Fibroblast of the aortic adventitia (primary cell): Measurements from ENCODE around the gene NKAIN1. TPM values are rescaled to one million over a fixed set of nuclear protein-coding genes. Genes with fewer than 3 reads are reported as not detected.
"Not testable (repeated sequence)": the region's sequence is repeated elsewhere in the genome, so short reads cannot be mapped to it uniquely, and the experiment has no call there.

ENCODE experiments used
- DNase-seq: peaks from one replicate; pipeline ENCODE4 v3.0.0-alpha.2; 2010; ENCODE audit warnings: low read depth
- H3K4me3 ChIP-seq: 2 replicates; pipeline ENCODE4 v1.5.1; 2011; ENCODE audit warnings: low read depth, mild to moderate bottlenecking, control low read depth, low read length, moderate library complexity
- CTCF ChIP-seq: IDR thresholded peaks from 2 replicates; pipeline ENCODE4 v1.5.1; 2011; ENCODE audit warnings: mild to moderate bottlenecking, low read length, control low read depth, inconsistent platforms; ENCODE audit not compliant: insufficient read depth
- total RNA-seq: library from RNA; depleted of rRNA; stranded (reverse); fragments of >200 nt; gene quantifications from 2 replicates; pipeline ENCODE4 v1.2.3, GENCODE V29; 2012; ENCODE audit warnings: low replicate concordance

The NKAIN1 gene
- total RNA-seq, 1 donor: 0.36 TPM

DNA sequence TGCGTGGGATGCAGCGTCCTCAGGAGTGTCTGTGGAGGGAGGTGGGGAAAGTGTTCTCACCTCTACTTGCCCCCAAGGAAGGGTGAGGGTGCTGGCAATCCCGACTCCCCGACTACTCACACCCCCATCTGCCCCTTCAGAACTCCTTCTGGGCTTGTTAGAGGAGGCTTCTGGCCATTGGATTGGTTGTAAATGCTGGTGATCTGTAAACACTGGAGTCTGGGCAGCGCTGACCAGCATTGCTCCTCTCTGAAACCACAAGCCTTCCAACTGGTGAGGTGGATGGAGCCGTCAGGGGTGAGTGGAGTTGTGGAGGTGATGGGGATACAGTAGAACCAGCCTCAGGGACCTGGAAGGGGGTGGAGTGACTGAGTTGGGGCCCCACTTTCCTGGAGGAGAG lies 59.3 kb downstream of the NKAIN1 start:
- DNase-seq: no peak
- no peak overlapping the region for H3K4me3 ChIP-seq
- no peak for TF ChIP-seq CTCF

GRCh38 chr1:31176291-31176690 lies 63.4 kb downstream of the NKAIN1 start:
- not testable (repeated sequence) for H3K4me3 ChIP-seq, DNase-seq

DNA sequence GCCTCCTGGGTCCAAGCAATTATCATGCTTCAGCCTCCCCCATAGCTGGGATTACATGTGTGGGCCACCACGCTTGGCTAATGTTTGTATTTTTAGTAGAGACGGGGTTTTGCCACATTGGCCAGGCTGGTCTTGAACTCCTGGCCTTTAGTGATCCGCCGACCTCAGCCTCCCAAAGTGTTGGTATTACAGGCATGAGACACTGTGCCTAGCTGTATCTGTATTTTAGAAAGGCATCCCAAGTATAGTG lies 69.3 kb downstream of the NKAIN1 start:
- no peak for DNase-seq
- H3K4me3 ChIP-seq: no peak overlapping the region
- no peak for TF ChIP-seq CTCF

GRCh38 chr1:31166462-31166861 lies 73.2 kb downstream of the NKAIN1 start:
- H3K4me3 ChIP-seq: no peak overlapping the region
- TF ChIP-seq CTCF: no peak
- DNase-seq: no peak

DNA sequence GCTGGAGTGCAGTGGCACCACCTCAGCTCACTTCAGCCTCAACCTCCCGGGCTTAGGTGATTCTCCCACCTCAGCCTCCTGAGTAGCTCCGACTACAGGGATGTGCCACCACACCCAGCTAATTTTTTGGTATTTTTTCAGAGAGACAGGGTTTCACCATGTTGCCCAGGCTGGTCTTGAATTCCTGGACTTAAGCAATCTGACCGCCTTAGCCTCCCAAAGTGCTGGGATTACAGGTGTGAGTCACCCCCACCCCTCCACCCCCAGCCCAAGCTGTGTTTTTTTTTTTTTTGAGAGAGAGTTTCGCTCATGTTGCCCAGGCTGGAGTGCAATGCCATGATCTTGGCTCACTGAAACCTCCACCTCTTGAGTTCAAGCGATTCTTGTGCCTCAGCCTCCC lies 75.4 kb downstream of the NKAIN1 start:
- no peak overlapping the region for H3K4me3 ChIP-seq
- TF ChIP-seq CTCF: no peak
- DNase-seq: no peak

- DNase-seq: no peak
- no peak for TF ChIP-seq CTCF
- H3K4me3 ChIP-seq: no peak overlapping the region
These were observed 75.8 kb downstream of the NKAIN1 start for GRCh38 chr1:31163866-31164265.

DNA sequence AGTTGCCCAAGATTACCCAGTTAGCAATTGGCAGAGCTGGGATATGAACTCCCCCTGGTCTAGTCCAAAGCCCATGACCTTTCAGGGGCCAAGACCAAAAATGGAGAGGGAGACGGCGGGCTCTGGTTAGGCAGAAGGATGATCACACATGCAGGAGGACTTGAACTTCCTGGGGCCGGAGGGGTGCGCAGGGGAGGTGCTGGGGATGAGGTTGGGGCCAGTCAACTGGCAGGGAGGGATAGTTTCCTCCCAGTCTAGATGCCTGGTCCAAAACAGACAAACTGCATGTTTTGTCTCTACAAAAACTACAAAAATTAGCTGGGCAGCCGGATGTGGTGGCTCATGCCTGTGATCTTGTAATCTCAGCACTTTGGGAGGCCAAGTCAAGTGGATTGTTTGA lies 78.1 kb downstream of the NKAIN1 start:
- H3K4me3 ChIP-seq: no peak overlapping the region
- DNase-seq: no peak
- TF ChIP-seq CTCF: no peak
